Measurements from ENCODE around the gene CAMK1D. TPM values are rescaled to one million over a fixed set of nuclear protein-coding genes. Genes with fewer than 3 reads are reported as not detected.

The CAMK1D gene
- total RNA-seq, 4 donors from 2014 or later = 29.7 to 36.7 (median 33.3) TPM

DNA sequence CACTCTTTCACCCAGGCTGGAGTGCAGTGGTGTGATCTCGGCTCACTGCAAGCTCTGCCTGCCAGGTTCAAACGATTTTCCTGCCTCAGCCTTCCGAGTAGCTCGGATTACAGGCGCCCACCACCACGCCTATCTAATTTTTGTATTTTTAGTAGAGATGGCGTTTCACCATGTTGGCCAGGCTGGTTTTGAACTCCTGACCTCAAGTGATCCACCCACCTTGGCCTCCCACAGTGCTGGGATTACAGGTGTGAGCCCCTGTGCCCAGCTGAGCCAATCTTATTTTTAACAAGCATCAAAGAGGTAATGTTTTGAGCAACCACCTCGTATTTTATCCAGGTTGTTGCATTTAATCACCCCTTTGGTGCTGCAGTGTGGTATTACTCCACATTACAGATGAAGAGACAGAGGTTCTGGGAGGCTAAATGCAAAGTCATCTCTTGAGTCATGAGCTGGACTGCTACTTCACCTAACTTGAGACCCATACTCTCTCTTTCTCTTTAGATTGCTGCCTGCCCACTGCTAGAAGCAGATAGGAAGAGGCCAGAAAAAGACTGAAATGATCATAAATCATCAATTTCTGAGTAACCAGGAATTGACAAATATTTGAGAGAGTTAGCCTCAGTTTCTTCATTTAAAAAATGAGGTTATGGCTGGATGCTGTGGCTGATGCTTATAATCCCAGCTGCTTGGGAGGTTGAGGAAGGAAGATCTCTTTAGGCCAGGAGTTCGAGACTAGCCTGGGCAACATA, 116.2 kb downstream of the CAMK1D start:
- no peak overlapping the region for H3K4me3 ChIP-seq (ENCODE audit: low read depth, poor library complexity, severe bottlenecking)
- DNase-seq (ENCODE audit: low spot score in 2 of 2) = no peak
- WGBS, 2 donors = 88 to 90% methylated on average over 9 of the region's 9 CpGs
- TF ChIP-seq, protein P1, sequence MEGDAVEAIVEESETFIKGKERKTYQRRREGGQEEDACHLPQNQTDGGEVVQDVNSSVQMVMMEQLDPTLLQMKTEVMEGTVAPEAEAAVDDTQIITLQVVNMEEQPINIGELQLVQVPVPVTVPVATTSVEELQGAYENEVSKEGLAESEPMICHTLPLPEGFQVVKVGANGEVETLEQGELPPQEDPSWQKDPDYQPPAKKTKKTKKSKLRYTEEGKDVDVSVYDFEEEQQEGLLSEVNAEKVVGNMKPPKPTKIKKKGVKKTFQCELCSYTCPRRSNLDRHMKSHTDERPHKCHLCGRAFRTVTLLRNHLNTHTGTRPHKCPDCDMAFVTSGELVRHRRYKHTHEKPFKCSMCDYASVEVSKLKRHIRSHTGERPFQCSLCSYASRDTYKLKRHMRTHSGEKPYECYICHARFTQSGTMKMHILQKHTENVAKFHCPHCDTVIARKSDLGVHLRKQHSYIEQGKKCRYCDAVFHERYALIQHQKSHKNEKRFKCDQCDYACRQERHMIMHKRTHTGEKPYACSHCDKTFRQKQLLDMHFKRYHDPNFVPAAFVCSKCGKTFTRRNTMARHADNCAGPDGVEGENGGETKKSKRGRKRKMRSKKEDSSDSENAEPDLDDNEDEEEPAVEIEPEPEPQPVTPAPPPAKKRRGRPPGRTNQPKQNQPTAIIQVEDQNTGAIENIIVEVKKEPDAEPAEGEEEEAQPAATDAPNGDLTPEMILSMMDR (IDR thresholded peaks at IDR 0.05) = no peak
- TF ChIP-seq POLR2A (IDR thresholded peaks at IDR 0.05) = no peak
- intact Hi-C loops (cut with DNase I; ENCODE audit: low total_unique reads) = no loop called here

DNA sequence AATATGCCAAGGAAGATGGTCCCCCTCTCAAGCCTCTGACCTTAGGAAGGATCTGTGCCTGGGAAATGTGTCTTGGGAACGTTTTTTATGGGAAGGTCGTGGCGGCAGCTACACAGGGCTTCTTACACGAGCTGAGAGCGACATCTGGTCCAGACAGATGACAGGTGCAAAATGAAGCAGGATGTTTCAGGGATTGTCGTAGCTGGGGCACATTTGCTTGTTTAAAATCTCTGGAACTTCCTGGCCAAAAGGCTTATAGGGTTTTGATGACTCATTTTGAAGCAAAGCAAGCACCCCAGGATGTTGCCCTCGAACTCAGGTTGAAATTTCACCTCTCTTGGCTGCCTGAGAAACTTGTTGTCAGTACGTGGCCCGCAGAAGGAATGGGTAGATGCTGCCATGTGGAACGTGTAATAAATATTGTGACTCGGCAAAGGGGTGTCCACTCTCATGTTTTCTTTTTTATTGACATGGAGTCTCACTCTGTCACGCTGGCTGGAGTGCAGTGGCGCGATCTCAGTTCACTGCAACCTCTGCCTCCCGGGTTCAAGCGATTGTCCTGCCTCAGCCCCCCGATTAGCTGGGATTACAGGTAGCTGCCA, 117.5 kb downstream of the CAMK1D start:
- 79 to 81% methylated on average over 17 of the region's 17 CpGs for WGBS, 2 donors
- intact Hi-C loops (cut with DNase I; ENCODE audit: low total_unique reads) = no loop called here
- no peak overlapping the region for H3K4me3 ChIP-seq (ENCODE audit: low read depth, poor library complexity, severe bottlenecking)
- TF ChIP-seq, protein P1 (IDR thresholded peaks at IDR 0.05) = no peak
- no peak for TF ChIP-seq POLR2A (IDR thresholded peaks at IDR 0.05)
- no peak for DNase-seq (ENCODE audit: low spot score in 2 of 2)

DNA sequence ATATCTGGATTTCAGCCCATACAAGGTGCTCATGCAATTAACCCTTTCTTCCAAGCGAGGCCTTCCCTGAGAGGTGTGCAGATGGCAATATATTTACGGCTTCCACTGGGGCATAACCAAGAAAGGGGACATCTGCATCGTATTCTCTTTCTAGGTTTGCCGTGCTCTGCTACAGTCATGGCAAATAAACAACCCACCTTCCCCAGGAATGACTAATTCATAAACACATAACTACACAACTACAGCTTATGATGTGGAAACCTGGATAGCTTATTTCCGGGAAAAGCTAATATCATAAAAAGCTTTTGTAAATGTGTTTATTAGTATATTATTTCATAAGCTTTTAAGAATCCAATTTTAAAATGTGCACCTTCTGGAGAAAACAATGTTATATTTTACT, 120.0 kb downstream of the CAMK1D start:
- WGBS, 2 donors = 91 to 95% methylated on average over 5 of the region's 5 CpGs
- TF ChIP-seq POLR2A (IDR thresholded peaks at IDR 0.05) = no peak
- TF ChIP-seq, protein P1 (IDR thresholded peaks at IDR 0.05) = no peak
- intact Hi-C loops (cut with DNase I; ENCODE audit: low total_unique reads) = no loop called here
- DNase-seq (ENCODE audit: low spot score in 2 of 2) = no peak
- H3K4me3 ChIP-seq (ENCODE audit: low read depth, poor library complexity, severe bottlenecking) = no peak overlapping the region

DNA sequence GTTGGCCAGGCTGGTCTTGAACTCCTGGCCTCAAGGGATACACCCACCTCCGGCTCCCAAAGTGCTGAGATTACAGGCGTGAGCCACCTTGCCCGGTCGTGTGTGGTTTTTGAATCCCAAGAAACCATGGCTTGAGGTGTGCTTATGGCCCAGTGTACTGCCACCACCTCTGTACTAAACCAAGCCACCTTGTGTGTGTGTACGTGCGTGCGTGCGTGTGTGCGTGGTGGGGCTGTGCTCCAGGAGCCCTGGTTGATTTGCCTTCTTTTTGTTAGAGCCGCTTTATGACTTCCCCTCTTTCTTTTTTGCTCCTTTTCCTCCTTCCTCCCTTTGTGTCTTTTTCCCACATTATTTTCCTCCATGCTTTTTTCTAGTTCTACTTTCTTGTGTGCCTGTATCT, 121.4 kb downstream of the CAMK1D start:
- no peak for TF ChIP-seq POLR2A (IDR thresholded peaks at IDR 0.05)
- DNase-seq (ENCODE audit: low spot score in 2 of 2) = no peak
- intact Hi-C loops (cut with DNase I; ENCODE audit: low total_unique reads) = no loop called here
- WGBS, 2 donors = 85 to 98% methylated on average over 10 of the region's 10 CpGs
- H3K4me3 ChIP-seq (ENCODE audit: low read depth, poor library complexity, severe bottlenecking) = no peak overlapping the region

DNA sequence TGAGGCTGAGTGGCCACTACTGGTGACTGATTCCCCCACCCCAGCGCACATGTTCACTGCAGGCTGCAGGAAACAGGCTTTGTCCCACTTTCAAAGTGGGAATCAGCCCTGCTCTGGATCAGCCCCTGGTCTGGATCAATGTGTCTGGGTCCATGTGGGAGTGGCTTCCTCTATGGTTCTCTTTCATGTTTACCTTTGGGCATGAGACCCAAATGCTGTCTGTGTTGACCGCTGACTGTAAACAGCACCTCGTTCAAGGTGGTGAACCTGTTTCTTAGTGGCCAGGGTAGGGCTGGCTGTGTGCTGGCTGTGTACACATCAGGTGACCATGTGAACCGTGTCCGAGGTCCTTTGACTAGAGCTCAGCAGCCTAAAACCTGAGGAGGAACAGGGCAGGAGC, 121.8 kb downstream of the CAMK1D start:
- intact Hi-C loops (cut with DNase I; ENCODE audit: low total_unique reads) = no loop called here
- DNase-seq (ENCODE audit: low spot score in 2 of 2) = no peak
- TF ChIP-seq, protein P1 (IDR thresholded peaks at IDR 0.05) = no peak
- no peak for TF ChIP-seq POLR2A (IDR thresholded peaks at IDR 0.05)
- 64 to 76% methylated on average over 5 of the region's 5 CpGs for WGBS, 2 donors
- no peak overlapping the region for H3K4me3 ChIP-seq (ENCODE audit: low read depth, poor library complexity, severe bottlenecking)

GRCh38 chr10:12473491-12473890, 124.1 kb downstream of the CAMK1D start:
- TF ChIP-seq, protein P1 (IDR thresholded peaks at IDR 0.05) = no peak
- no peak for TF ChIP-seq POLR2A (IDR thresholded peaks at IDR 0.05)
- H3K4me3 ChIP-seq (ENCODE audit: low read depth, poor library complexity, severe bottlenecking) = no peak overlapping the region
- 91 to 96% methylated on average over 6 of the region's 6 CpGs for WGBS, 2 donors
- intact Hi-C loops (cut with DNase I; ENCODE audit: low total_unique reads) = no loop called here
- no peak for DNase-seq (ENCODE audit: low spot score in 2 of 2)
